Neural cell (in vitro differentiated cells): ENCODE data around the gene GMEB2. TPM values are rescaled to one million over a fixed set of nuclear protein-coding genes. Genes with fewer than 3 reads are reported as not detected.

Experiments used
- H2AFZ ChIP-seq: fragments of 200-600, 300-800 bp; sonication (generic), shearing (Covaris generic); 2 replicates; pipeline ENCODE4 v1.6.0; 2014; ENCODE audit warnings: low read depth, mild to moderate bottlenecking, antibody characterized with exemption, low read length, moderate library complexity
- H3F3A ChIP-seq: fragments of 200-600 bp; shearing (Covaris generic); 2 replicates; pipeline ENCODE4 v1.6.1; 2016; ENCODE audit warnings: mild to moderate bottlenecking, moderate library complexity, mixed read lengths, antibody characterized with exemption, low read length; ENCODE audit not compliant: insufficient read depth, poor library complexity, severe bottlenecking
- H3K27ac ChIP-seq: fragments of 200-600, 300-800 bp; sonication (generic), shearing (Covaris generic); 2 replicates; pipeline ENCODE4 v1.5.1; 2014; ENCODE audit warnings: mild to moderate bottlenecking, low read length, moderate library complexity
- H3K27me3 ChIP-seq: fragments of 300-800, 200-600 bp; sonication (generic), shearing (Covaris generic); 2 replicates; pipeline ENCODE4 v1.6.0; 2014; ENCODE audit warnings: mild to moderate bottlenecking, low read depth, low read length, moderate library complexity; ENCODE audit not compliant: insufficient read depth
- H3K36me3 ChIP-seq: fragments of 300-800, 200-600 bp; sonication (generic), shearing (Covaris generic); 2 replicates; pipeline ENCODE4 v1.5.1; 2014; ENCODE audit warnings: mild to moderate bottlenecking, antibody characterized with exemption, low read length, moderate library complexity; ENCODE audit not compliant: insufficient read depth
- H3K4me2 ChIP-seq: fragments of 300-800, 200-600 bp; sonication (generic), shearing (Covaris generic); 2 replicates; pipeline ENCODE4 v1.6.0; 2014; ENCODE audit warnings: mild to moderate bottlenecking, low read length
- H3K4me3 ChIP-seq: fragments of 300-800, 200-600 bp; sonication (generic), shearing (Covaris generic); 2 replicates; pipeline ENCODE4 v1.5.1; 2014; ENCODE audit warnings: mild to moderate bottlenecking, low read length, moderate library complexity
- H3K79me2 ChIP-seq: fragments of 200-600 bp; shearing (Covaris generic); replicated peaks from 2 replicates; pipeline ENCODE4 v1.6.0; 2014; ENCODE audit warnings: mild to moderate bottlenecking, low read length, moderate library complexity; ENCODE audit not compliant: insufficient read depth
- H3K9ac ChIP-seq: fragments of 300-800, 200-600 bp; sonication (generic), shearing (Covaris generic); 2 replicates; pipeline ENCODE4 v1.6.1; 2016; ENCODE audit warnings: mild to moderate bottlenecking, low read length, mixed read lengths
- H3K9me2 ChIP-seq: fragments of 200-600 bp; shearing (Covaris generic); 2 replicates; pipeline ENCODE4 v1.6.1; 2016; ENCODE audit warnings: mild to moderate bottlenecking, low read length, mixed read lengths; ENCODE audit not compliant: insufficient read depth
- H3K9me3 ChIP-seq: fragments of 200-600, 300-800 bp; sonication (generic), shearing (Covaris generic); 2 replicates; pipeline ENCODE4 v1.6.1; 2016; ENCODE audit warnings: mild to moderate bottlenecking, mixed run types, low read length, moderate library complexity, mixed read lengths
- H4K20me1 ChIP-seq: fragments of 200-600 bp; shearing (Covaris generic); 2 replicates; pipeline ENCODE4 v1.6.1; 2016; ENCODE audit warnings: mild to moderate bottlenecking, mixed run types; ENCODE audit not compliant: insufficient read depth
- CTCF ChIP-seq: fragments of 450-650 bp; IDR thresholded peaks from 2 replicates; pipeline ENCODE4 v1.5.1; 2014; ENCODE audit warnings: antibody characterized with exemption, mild to moderate bottlenecking, moderate library complexity; ENCODE audit not compliant: poor library complexity, severe bottlenecking
- EP300 ChIP-seq: fragments of 450-650 bp; conservative IDR thresholded peaks from 2 replicates; pipeline ENCODE4 v1.6.1; 2014; ENCODE audit warnings: antibody characterized with exemption, mild to moderate bottlenecking, moderate library complexity; ENCODE audit not compliant: poor library complexity, severe bottlenecking
- EZH2 ChIP-seq: fragments of 200-600, 300-800 bp; shearing (Covaris generic), sonication (generic); IDR thresholded peaks from 2 replicates; pipeline ENCODE4 v1.6.1; 2014; ENCODE audit warnings: antibody characterized with exemption, low read length, borderline replicate concordance, mild to moderate bottlenecking; ENCODE audit not compliant: insufficient read depth, poor library complexity, severe bottlenecking
- MXI1 ChIP-seq: fragments of 450-650 bp; conservative IDR thresholded peaks from 2 replicates; pipeline ENCODE4 v1.6.1; 2014; ENCODE audit warnings: antibody characterized with exemption, mild to moderate bottlenecking; ENCODE audit not compliant: poor library complexity, severe bottlenecking
- POLR2AphosphoS5 ChIP-seq: IDR thresholded peaks from 2 replicates; pipeline ENCODE4 v1.6.1; 2012
- RAD21 ChIP-seq: fragments of 450-650 bp; conservative IDR thresholded peaks from 2 replicates; pipeline ENCODE4 v1.6.1; 2014; ENCODE audit warnings: antibody characterized with exemption, mild to moderate bottlenecking, moderate library complexity
- REST ChIP-seq: IDR thresholded peaks from 2 replicates; pipeline ENCODE4 v1.6.1; 2012; ENCODE audit warnings: borderline replicate concordance
- SMC3 ChIP-seq: fragments of 450-650 bp; conservative IDR thresholded peaks from 2 replicates; pipeline ENCODE4 v1.6.1; 2014; ENCODE audit warnings: antibody characterized with exemption, mild to moderate bottlenecking, moderate library complexity; ENCODE audit not compliant: poor library complexity
- TAF1 ChIP-seq: IDR thresholded peaks from 2 replicates; pipeline ENCODE4 v1.6.1; 2012; ENCODE audit warnings: low read depth
- polyA plus RNA-seq: library from polyadenylated mRNA; depleted of rRNA; stranded (reverse); fragments of >200 nt; gene quantifications from 2 replicates; pipeline ENCODE4 v1.2.3, GENCODE V29; 2014

Gene GMEB2
- polyA plus RNA-seq, 1 donor from 2014 or later = 13.7 TPM

GRCh38 chr20:63619086-63619485, 7.8 kb downstream of the GMEB2 start:
- no peaks in the 10 kb centered on the region for H3K36me3 ChIP-seq
- peaks cover 15% of the 10 kb centered on the region for H3K79me2 ChIP-seq
- H4K20me1 ChIP-seq = no peaks in the 10 kb centered on the region

GRCh38 chr20:63618291-63618980, 8.5 kb downstream of the GMEB2 start:
- no peaks in the 10 kb centered on the region for H3K36me3 ChIP-seq
- no peak for TF ChIP-seq EP300
- TF ChIP-seq SMC3 = no peak
- no peak for TF ChIP-seq CTCF
- no peak for TF ChIP-seq POLR2AphosphoS5
- TF ChIP-seq RAD21 = no peak

More at GRCh38 chr20:63619086-63619485, 7.8 kb downstream of the GMEB2 start:
- H3K27ac ChIP-seq = no peak overlapping the region
- TF ChIP-seq SMC3 (no peak), MXI1 (no peak), REST (no peak), EZH2 (no peak), POLR2AphosphoS5 (no peak), RAD21 (no peak), CTCF (no peak), TAF1 (no peak), EP300 (no peak)
- no peaks in the 10 kb centered on the region for H3F3A ChIP-seq
- H3K9ac ChIP-seq = no peak overlapping the region
- no peak overlapping the region for H2AFZ ChIP-seq
- no peaks in the 10 kb centered on the region for H3K27me3 ChIP-seq
- no peaks in the 10 kb centered on the region for H3K9me3 ChIP-seq
- H3K9me2 ChIP-seq = no peaks in the 10 kb centered on the region
- no peak overlapping the region for H3K4me2 ChIP-seq
- H3K4me3 ChIP-seq = no peak overlapping the region

More at GRCh38 chr20:63618291-63618980, 8.5 kb downstream of the GMEB2 start:
- H3K27me3 ChIP-seq = no peaks in the 10 kb centered on the region
- no peaks in the 10 kb centered on the region for H3K9me2 ChIP-seq
- no peak overlapping the region for H2AFZ ChIP-seq
- no peaks in the 10 kb centered on the region for H3K9me3 ChIP-seq
- H3K79me2 ChIP-seq = peaks cover 15% of the 10 kb centered on the region
- no peaks in the 10 kb centered on the region for H4K20me1 ChIP-seq
- H3F3A ChIP-seq = no peaks in the 10 kb centered on the region
- no peak overlapping the region for H3K4me3 ChIP-seq
- H3K27ac ChIP-seq = no peak overlapping the region
- H3K9ac ChIP-seq = no peak overlapping the region
- no peak overlapping the region for H3K4me2 ChIP-seq
